Spleen (tissue), 11 donors: Measurements from ENCODE around the gene PCCA. TPM values are rescaled to one million over a fixed set of nuclear protein-coding genes. Genes with fewer than 3 reads are reported as not detected.

Experiments
- DNase-seq: peaks from one replicate; pipeline ENCODE4 v3.0.0-alpha.2; 2020
- H3K27ac ChIP-seq, 8 donors: fragments of 200-600 bp; sonication (generic) in 7 of 8; 1 replicate in 4 of 8; 2 replicates in 4 of 8; pipeline versions ENCODE4 v1.5.0 to v1.8.0; 2016 to 2021; ENCODE audit warnings: inconsistent platforms in 4 of 8, mild to moderate bottlenecking in 4 of 8, moderate library complexity in 1 of 8
- H3K27me3 ChIP-seq, 7 donors: fragments of 200-600 bp; sonication (generic) in 6 of 7; replicated peaks in 1 of 7; 1 replicate in 4 of 7; 2 replicates in 3 of 7; pipeline versions ENCODE4 v1.5.0 to v1.8.0; 2016 to 2021; ENCODE audit warnings: inconsistent platforms in 3 of 7, mild to moderate bottlenecking in 1 of 7
- H3K36me3 ChIP-seq, 6 donors: fragments of 200-600 bp; sonication (generic) in 5 of 6; 1 replicate in 4 of 6; 2 replicates in 2 of 6; pipeline versions ENCODE4 v1.5.0 to v1.8.0; 2016 to 2021; ENCODE audit warnings: inconsistent platforms in 2 of 6
- H3K4me1 ChIP-seq, 6 donors: fragments of 200-600 bp; sonication (generic) in 5 of 6; 1 replicate in 3 of 6; 2 replicates in 3 of 6; pipeline versions ENCODE4 v1.5.0 to v1.8.0; 2016 to 2021; ENCODE audit warnings: inconsistent platforms in 3 of 6
- H3K4me3 ChIP-seq, 8 donors: fragments of 200-600 bp; sonication (generic) in 7 of 8; 1 replicate in 4 of 8; 2 replicates in 4 of 8; pipeline versions ENCODE4 v1.5.0 to v1.8.0; 2016 to 2021; ENCODE audit warnings: inconsistent platforms in 4 of 8, mild to moderate bottlenecking in 4 of 8, moderate library complexity in 2 of 8
- H3K9me3 ChIP-seq, 8 donors: fragments of 200-600 bp; sonication (generic) in 7 of 8; 1 replicate in 4 of 8; 2 replicates in 4 of 8; pipeline versions ENCODE4 v1.5.0 to v1.8.0; 2016 to 2021; ENCODE audit warnings: inconsistent platforms in 4 of 8
- CTCF ChIP-seq, 11 experiments: fragments of 200-600 bp in 7 of 11; fragments of 450-650 bp in 4 of 11; sonication (generic) in 4 of 11; IDR thresholded peaks in 8 of 11; conservative IDR thresholded peaks in 3 of 11; 1 replicate in 7 of 11; 2 replicates in 4 of 11; pipeline versions ENCODE4 v1.4.0 to v1.8.0; 2016 to 2021; ENCODE audit warnings: antibody characterized with exemption in 11 of 11, inconsistent platforms in 4 of 11, mild to moderate bottlenecking in 1 of 11
- POLR2A ChIP-seq, 3 donors: fragments of 450-650 bp; IDR thresholded peaks; one replicate each; pipeline ENCODE4 v1.5.1; 2017; ENCODE audit warnings: antibody characterized with exemption in 3 of 3, mild to moderate bottlenecking in 1 of 3
- POLR2AphosphoS5 ChIP-seq, 3 donors: sonication (generic); formaldehyde crosslinking; IDR thresholded peaks; one replicate each; pipeline ENCODE4 v1.5.1; 2017; ENCODE audit warnings: antibody characterized with exemption in 3 of 3
- whole genome bisulfite sequencing, 5 donors: extraction: QIAGEN DNeasy Blood & Tissue Kit in 3 of 5; methylation state at CpG; one replicate each; pipeline versions ENCODE4 v1.1.5 to v1.1.7; 2013 to 2018; 5-methylcytosine and 5-hydroxymethylcytosine counted together
- intact Hi-C: fragments of 100-400 bp; cut with DNase I; formaldehyde crosslinking; loops from one replicate; pipeline ENCODE4 v1.15.0; 2023; ENCODE audit warnings: low total_unique reads
- polyA plus RNA-seq, 3 donors: library from polyadenylated mRNA; stranded (reverse); fragments of 200-250 nt; gene quantifications; one replicate each; pipeline ENCODE4 v1.2.1, GENCODE V29; 2013
- total RNA-seq, 7 donors: library from RNA; depleted of rRNA in 3 of 7; stranded (reverse); fragments of >200 nt in 3 of 7; fragmentation: NEBNext Ultra II Directional in 4 of 7; extraction: Animal tissue kit (Norgen Biotek cat#: 25700) in 4 of 7; gene quantifications; one replicate each; pipeline versions ENCODE4 v1.1.0 to v1.2.1, GENCODE V29; 2016 to 2021
- donor health status: healthy with polysubstance abuse.
- donor health status: DM: no; HTN: no; CAD: no; lungs with moderate emphysema.
- donor health status: DM: no; HTN: no; CAD: no.
- donor health status: Bipolar disorder and iron deficiency.
- donor health status: healthy.
- donor health status: DM: no; HTN: no; CAD: no.
- donor health status: DM: yes; HTN: yes; CAD: no.

PCCA gene
- total and polyA plus RNA-seq, 10 donors = 9.3 to 54.9 (median 43.9) TPM

GRCh38 chr13:100493418-100493817 is 404.5 kb downstream of the PCCA start:
- H3K27ac ChIP-seq = peak overlapping the region in 3 of 8 donors; percentile 6 to 42 (median 36)

GRCh38 chr13:100495455-100495854 is 406.6 kb downstream of the PCCA start:
- H3K36me3 ChIP-seq = no peaks in the 10 kb centered on the region
- intact Hi-C loops = no loop called here
- peaks cover 0 to 40% (median 11%) of the 10 kb centered on the region in 6 donors for H3K4me1 ChIP-seq
- TF ChIP-seq POLR2A (IDR thresholded peaks at IDR 0.05) = no peak
- no peak for TF ChIP-seq POLR2AphosphoS5 (IDR thresholded peaks at IDR 0.05)
- TF ChIP-seq CTCF (IDR thresholded peaks at IDR 0.05 in 8 of 11, conservative IDR thresholded peaks at IDR 0.05 in 3 of 11) = no peak
- no peak overlapping the region for H3K4me3 ChIP-seq
- 91 to 100% (median 95%) methylated on average over 1 of the region's 1 CpG for WGBS, 5 donors
- no peak overlapping the region for H3K27ac ChIP-seq
- H3K27me3 ChIP-seq = no peaks in the 10 kb centered on the region
- DNase-seq = no peak
- no peaks in the 10 kb centered on the region for H3K9me3 ChIP-seq

More at GRCh38 chr13:100493418-100493817, 404.5 kb downstream of the PCCA start:
- peak overlapping the region in 1 of 8 donors; percentile 7 for H3K4me3 ChIP-seq
- peaks cover 0 to 50% (median 11%) of the 10 kb centered on the region in 6 donors for H3K4me1 ChIP-seq
- H3K9me3 ChIP-seq = no peaks in the 10 kb centered on the region
- DNase-seq = no peak
- no peak for TF ChIP-seq CTCF (IDR thresholded peaks at IDR 0.05 in 8 of 11, conservative IDR thresholded peaks at IDR 0.05 in 3 of 11)
- TF ChIP-seq POLR2A (IDR thresholded peaks at IDR 0.05) = no peak
- 43 to 81% (median 67%) methylated on average over 7 of the region's 7 CpGs for whole genome bisulfite sequencing, 5 donors
- H3K36me3 ChIP-seq = no peaks in the 10 kb centered on the region
- no peaks in the 10 kb centered on the region for H3K27me3 ChIP-seq
- intact Hi-C loops = no loop called here

- intact Hi-C loops = no loop called here
- TF ChIP-seq POLR2A (IDR thresholded peaks at IDR 0.05) (no peak), CTCF (IDR thresholded peaks at IDR 0.05 in 8 of 11, conservative IDR thresholded peaks at IDR 0.05 in 3 of 11) (no peak), POLR2AphosphoS5 (IDR thresholded peaks at IDR 0.05) (no peak)
- H3K4me1 ChIP-seq = peaks cover 0 to 24% (median 4%) of the 10 kb centered on the region in 6 donors
These were observed 408.5 kb downstream of the PCCA start for GRCh38 chr13:100497389-100497788.

GRCh38 chr13:100502446-100502845 is 413.6 kb downstream of the PCCA start:
- no peaks in the 10 kb centered on the region for H3K36me3 ChIP-seq
- no peak for DNase-seq
- no peaks in the 10 kb centered on the region for H3K9me3 ChIP-seq
- 52 to 69% (median 68%) methylated on average over 2 of the region's 2 CpGs for WGBS, 5 donors
- no peak overlapping the region for H3K27ac ChIP-seq
- H3K4me1 ChIP-seq = peaks cover 0 to 19% (median 13%) of the 10 kb centered on the region in 6 donors
- intact Hi-C loops = no loop called here
- H3K4me3 ChIP-seq = no peak overlapping the region
- TF ChIP-seq POLR2AphosphoS5 (IDR thresholded peaks at IDR 0.05) = no peak
- no peak for TF ChIP-seq CTCF (IDR thresholded peaks at IDR 0.05 in 8 of 11, conservative IDR thresholded peaks at IDR 0.05 in 3 of 11)
- TF ChIP-seq POLR2A (IDR thresholded peaks at IDR 0.05) = no peak
- H3K27me3 ChIP-seq = no peaks in the 10 kb centered on the region

More at GRCh38 chr13:100497389-100497788, 408.5 kb downstream of the PCCA start:
- DNase-seq = no peak
- H3K36me3 ChIP-seq = no peaks in the 10 kb centered on the region
- no peak overlapping the region for H3K4me3 ChIP-seq
- H3K27me3 ChIP-seq = no peaks in the 10 kb centered on the region
- WGBS, 5 donors = 90 to 100% (median 95%) methylated on average over 1 of the region's 1 CpG
- H3K9me3 ChIP-seq = no peaks in the 10 kb centered on the region
- no peak overlapping the region for H3K27ac ChIP-seq
